Endometrial microvascular endothelial cells (primary cell): ENCODE results near the gene P4HA3. TPM values are rescaled to one million over a fixed set of nuclear protein-coding genes. Genes with fewer than 3 reads are reported as not detected.

Source experiments
- in situ Hi-C: cut with HindIII; loops from 2 replicates; pipeline ENCODE4 v1.10.0; 2017; ENCODE audit warnings: low sequenced_read_pairs, low pct_unique_long_range_greater_than_20kb; ENCODE audit errors: inconsistent ontology term
- total RNA-seq: library from RNA; depleted of rRNA; stranded (reverse); fragments of >200 nt; gene quantifications from one replicate; pipeline ENCODE4 v1.2.3, GENCODE V29; 2015; ENCODE audit errors: inconsistent ontology term

P4HA3 gene
- total RNA-seq, 1 donor from 2014 or later: 5.6 TPM

- in situ Hi-C loops: no loop called here
These were observed 34.9 kb downstream of the P4HA3 start for GRCh38 chr11:74276581-74276980.

- in situ Hi-C loops: no loop called here
These were observed 39.2 kb downstream of the P4HA3 start for GRCh38 chr11:74272276-74272675.

- in situ Hi-C loops: no loop called here
These were observed 42.2 kb downstream of the P4HA3 start for GRCh38 chr11:74269161-74269811.

GRCh38 chr11:74268456-74268855, 43.0 kb downstream of the P4HA3 start:
- in situ Hi-C loops: no loop called here

- in situ Hi-C loops: no loop called here
These were observed 44.4 kb downstream of the P4HA3 start for GRCh38 chr11:74267014-74267413.

GRCh38 chr11:74265256-74265655, 46.2 kb downstream of the P4HA3 start:
- in situ Hi-C loops: no loop called here

GRCh38 chr11:74262725-74263124, 48.7 kb downstream of the P4HA3 start:
- in situ Hi-C loops: no loop called here

GRCh38 chr11:74257959-74258553, 53.4 kb downstream of the P4HA3 start:
- in situ Hi-C loops: no loop called here

- in situ Hi-C loops: no loop called here
These were observed 54.9 kb downstream of the P4HA3 start for GRCh38 chr11:74256378-74257133.

- in situ Hi-C loops: no loop called here
These were observed 55.6 kb downstream of the P4HA3 start for GRCh38 chr11:74255741-74256375.

- in situ Hi-C loops: no loop called here
These were observed 58.1 kb downstream of the P4HA3 start for GRCh38 chr11:74253361-74253760.

- in situ Hi-C loops: no loop called here
These were observed 61.9 kb downstream of the P4HA3 start for GRCh38 chr11:74249496-74249895.

- in situ Hi-C loops: no loop called here
These were observed 63.0 kb downstream of the P4HA3 start for GRCh38 chr11:74248469-74248868.

GRCh38 chr11:74238243-74238642, 73.2 kb downstream of the P4HA3 start:
- in situ Hi-C loops: no loop called here

GRCh38 chr11:74237541-74237940, 73.9 kb downstream of the P4HA3 start:
- in situ Hi-C loops: no loop called here

GRCh38 chr11:74235121-74235520, 76.3 kb downstream of the P4HA3 start:
- in situ Hi-C loops: no loop called here

GRCh38 chr11:74233683-74234082, 77.8 kb downstream of the P4HA3 start:
- in situ Hi-C loops: no loop called here

GRCh38 chr11:74232311-74232950, 79.0 kb downstream of the P4HA3 start:
- in situ Hi-C loops: no loop called here

GRCh38 chr11:74226907-74227306, 84.5 kb downstream of the P4HA3 start:
- in situ Hi-C loops: no loop called here
